ENCODE data around the gene ATXN7L3. TPM values are rescaled to one million over a fixed set of nuclear protein-coding genes. Genes with fewer than 3 reads are reported as not detected.
A peak's percentile ranks its signal among the peaks of the same experiment; 100 is the strongest.

Gene ATXN7L3
- total and polyA plus RNA-seq, 9 of the 15 experiments (the other 6 are each of a cell fraction or from before 2014, with no cell fraction given): 0.62 to 66.1 (median 33.2) TPM

- TF ChIP-seq, protein P1, sequence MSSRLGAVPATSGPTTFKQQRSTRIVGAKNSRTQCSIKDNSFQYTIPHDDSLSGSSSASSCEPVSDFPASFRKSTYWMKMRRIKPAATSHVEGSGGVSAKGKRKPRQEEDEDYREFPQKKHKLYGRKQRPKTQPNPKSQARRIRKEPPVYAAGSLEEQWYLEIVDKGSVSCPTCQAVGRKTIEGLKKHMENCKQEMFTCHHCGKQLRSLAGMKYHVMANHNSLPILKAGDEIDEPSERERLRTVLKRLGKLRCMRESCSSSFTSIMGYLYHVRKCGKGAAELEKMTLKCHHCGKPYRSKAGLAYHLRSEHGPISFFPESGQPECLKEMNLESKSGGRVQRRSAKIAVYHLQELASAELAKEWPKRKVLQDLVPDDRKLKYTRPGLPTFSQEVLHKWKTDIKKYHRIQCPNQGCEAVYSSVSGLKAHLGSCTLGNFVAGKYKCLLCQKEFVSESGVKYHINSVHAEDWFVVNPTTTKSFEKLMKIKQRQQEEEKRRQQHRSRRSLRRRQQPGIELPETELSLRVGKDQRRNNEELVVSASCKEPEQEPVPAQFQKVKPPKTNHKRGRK (tag; IDR thresholded peaks at IDR 0.05): no peak
- TF ChIP-seq HDAC1 (IDR thresholded peaks at IDR 0.05) (peak in 1 of 2 experiments; percentile 8; a peak in 1 of 4 replicates), GATAD2A (IDR thresholded peaks at IDR 0.05) (0 out of 2 replicates have a peak, but pooled peaks have one; percentile 76), NFE2 (IDR thresholded peaks at IDR 0.05; ENCODE audit: low read depth) (no peak), GABPB1 (CRISPR knock-in tag; IDR thresholded peaks at IDR 0.05) (peak; percentile 3; the same call in 1 of the 2 replicates), NFRKB (IDR thresholded peaks at IDR 0.05; ENCODE audit: low read depth) (no peak), FOXA3 (CRISPR knock-in tag; conservative IDR thresholded peaks at IDR 0.05 in 1 of 2, IDR thresholded peaks at IDR 0.05 in 1 of 2) (no peak), RCOR1 (IDR thresholded peaks at IDR 0.05; ENCODE audit: borderline replicate concordance in 1 of 2, low read depth in 2 of 2, low read length in 2 of 2) (peak in 1 of 2 experiments; percentile 26; a peak in 1 of 4 replicates), NR2C2 (CRISPR knock-in tag; IDR thresholded peaks at IDR 0.05) (no peak), NR2C2 (tag; IDR thresholded peaks at IDR 0.05) (peak; percentile 93), GABPB2 (CRISPR knock-in tag; conservative IDR thresholded peaks at IDR 0.05) (no peak), GABPA (tag; conservative IDR thresholded peaks at IDR 0.05; ENCODE audit: low read depth) (peak; percentile 86), SAP30 (IDR thresholded peaks at IDR 0.05; ENCODE audit: borderline replicate concordance, insufficient read depth, low read depth, low read length, poor library complexity, severe bottlenecking) (peak; percentile 32), ZBTB1 (CRISPR knock-in tag; IDR thresholded peaks at IDR 0.05; ENCODE audit: borderline replicate concordance, low read depth) (no peak), TRIM24 (IDR thresholded peaks at IDR 0.05) (no peak), RBM25 (IDR thresholded peaks at IDR 0.05; ENCODE audit: low read depth, low read length, severe bottlenecking) (peak; percentile 94), TGIF2 (CRISPR knock-in tag; IDR thresholded peaks at IDR 0.05) (no peak), MEIS2 (IDR thresholded peaks at IDR 0.05; ENCODE audit: partially characterized antibody) (peak; percentile 42), ZBTB9 (CRISPR knock-in tag; IDR thresholded peaks at IDR 0.05) (no peak), CHD4 (IDR thresholded peaks at IDR 0.05; ENCODE audit: insufficient read depth, insufficient replicate concordance, low read depth, low read length, poor library complexity, severe bottlenecking) (peak; percentile 46), SUPT5H (IDR thresholded peaks at IDR 0.05) (peak; percentile 21; the same call in 1 of the 2 replicates), ZNF764 (CRISPR knock-in tag; IDR thresholded peaks at IDR 0.05; ENCODE audit: low read depth) (no peak), CHD1 (IDR thresholded peaks at IDR 0.05; ENCODE audit: low read length) (peak; percentile 64), TAF9B (IDR thresholded peaks at IDR 0.05; ENCODE audit: partially characterized antibody) (no peak)
- TF ChIP-seq, protein P2, sequence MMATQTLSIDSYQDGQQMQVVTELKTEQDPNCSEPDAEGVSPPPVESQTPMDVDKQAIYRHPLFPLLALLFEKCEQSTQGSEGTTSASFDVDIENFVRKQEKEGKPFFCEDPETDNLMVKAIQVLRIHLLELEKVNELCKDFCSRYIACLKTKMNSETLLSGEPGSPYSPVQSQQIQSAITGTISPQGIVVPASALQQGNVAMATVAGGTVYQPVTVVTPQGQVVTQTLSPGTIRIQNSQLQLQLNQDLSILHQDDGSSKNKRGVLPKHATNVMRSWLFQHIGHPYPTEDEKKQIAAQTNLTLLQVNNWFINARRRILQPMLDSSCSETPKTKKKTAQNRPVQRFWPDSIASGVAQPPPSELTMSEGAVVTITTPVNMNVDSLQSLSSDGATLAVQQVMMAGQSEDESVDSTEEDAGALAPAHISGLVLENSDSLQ (IDR thresholded peaks at IDR 0.05): peak; percentile 22
These were observed 12.4 kb downstream of the ATXN7L3 start (continued) for GRCh38 chr17:44187131-44187899.

Data from K562 (cell line).